IMR-90 (cell line): ENCODE data around the gene RHBDL1. TPM values are rescaled to one million over a fixed set of nuclear protein-coding genes. Genes with fewer than 3 reads are reported as not detected.

Source experiments
- ATAC-seq: fragments of 200-7000 bp; cut with Tn5 transposase; 2 replicates; pipeline ENCODE4 v1.9.1; 2020; ENCODE audit warnings: low read depth, mild to moderate bottlenecking, moderate library complexity
- BruUV-seq: library from RNA; stranded (reverse); fragments of 400-500 nt; replicated peaks from 2 replicates; lab custom pipeline; 2021; lab: Mats Ljungman, UMichigan
- CTCF ChIA-PET: fragments of 300-600 bp; formaldehyde crosslinking; extraction: SDS; loops from one replicate; lab custom pipeline; 2021; ENCODE audit warnings: antibody characterized with exemption; lab: Yijun Ruan, JAX
- POLR2A ChIA-PET: fragments of 300-600 bp; sonication (Branson Sonifier 250); formaldehyde crosslinking; loops from one replicate; lab custom pipeline; 2022; ENCODE audit warnings: antibody characterized with exemption; ENCODE audit not compliant: unreplicated experiment; lab: Charles Lee
- DNase-seq: peaks from one replicate; pipeline ENCODE4 v3.0.0; 2013
- H2AFZ ChIP-seq: replicated peaks from 2 replicates; pipeline ENCODE3; 2013; ENCODE audit warnings: low read length, mild to moderate bottlenecking; ENCODE audit not compliant: poor library complexity
- H2AK5ac ChIP-seq: 2 replicates; pipeline ENCODE4 v1.6.1; 2013; ENCODE audit warnings: low read depth, low read length, inconsistent platforms
- H2AK9ac ChIP-seq: replicated peaks from 2 replicates; pipeline ENCODE3; 2013; ENCODE audit warnings: mild to moderate bottlenecking, low read depth, low read length, moderate library complexity; ENCODE audit not compliant: poor library complexity
- H2BK120ac ChIP-seq: 2 replicates; pipeline ENCODE4 v1.6.1; 2013; ENCODE audit warnings: low read depth, low read length, inconsistent platforms
- H2BK15ac ChIP-seq: 3 replicates; pipeline ENCODE4 v1.6.1; 2013; ENCODE audit warnings: low read depth, low read length, inconsistent platforms
- H2BK20ac ChIP-seq: 2 replicates; pipeline ENCODE4 v1.6.1; 2013; ENCODE audit warnings: low read depth, mild to moderate bottlenecking, inconsistent platforms, low read length, moderate library complexity
- H2BK5ac ChIP-seq: 2 replicates; pipeline ENCODE4 v1.6.1; 2013; ENCODE audit warnings: mild to moderate bottlenecking, low read depth, low read length, inconsistent platforms; ENCODE audit not compliant: poor library complexity, severe bottlenecking
- H3K14ac ChIP-seq: replicated peaks from 2 replicates; pipeline ENCODE4 v1.6.1; 2013; ENCODE audit warnings: low read depth, low read length, inconsistent platforms
- H3K18ac ChIP-seq: 2 replicates; pipeline ENCODE4 v1.6.1; 2013; ENCODE audit warnings: low read depth, low read length, control low read depth
- H3K23ac ChIP-seq: 2 replicates; pipeline ENCODE4 v1.6.1; 2013; ENCODE audit warnings: low read depth, low read length, inconsistent platforms
- H3K27ac ChIP-seq: 2 replicates; pipeline ENCODE4 v1.5.1; 2013; ENCODE audit warnings: mild to moderate bottlenecking, control low read depth, low read length; ENCODE audit not compliant: insufficient read depth
- H3K27me3 ChIP-seq: 2 replicates; pipeline ENCODE4 v1.6.1; 2013; ENCODE audit warnings: low read length; ENCODE audit not compliant: control insufficient read depth, insufficient read depth
- H3K36me3 ChIP-seq: 2 replicates; pipeline ENCODE4 v1.6.1; 2013; ENCODE audit warnings: low read length, mixed read lengths; ENCODE audit not compliant: control insufficient read depth, insufficient read depth
- H3K4ac ChIP-seq: 2 replicates; pipeline ENCODE4 v1.6.1; 2013; ENCODE audit warnings: low read depth, low read length, inconsistent platforms
- H3K4me1 ChIP-seq: 2 replicates; pipeline ENCODE4 v1.6.1; 2013; ENCODE audit warnings: low read length, mixed read lengths; ENCODE audit not compliant: control insufficient read depth, insufficient read depth
- H3K4me2 ChIP-seq: 2 replicates; pipeline ENCODE4 v1.6.1; 2013; ENCODE audit warnings: low read depth, mild to moderate bottlenecking, control low read depth, low read length, moderate library complexity
- H3K4me3 ChIP-seq: 2 replicates; pipeline ENCODE4 v1.5.1; 2013; ENCODE audit warnings: low read depth, mild to moderate bottlenecking, control low read depth, low read length, moderate library complexity; ENCODE audit not compliant: insufficient read depth
- H3K56ac ChIP-seq: 2 replicates; pipeline ENCODE4 v1.6.1; 2013; ENCODE audit warnings: low read length, inconsistent platforms; ENCODE audit not compliant: insufficient read depth; ENCODE audit errors: extremely low read depth
- H3K79me1 ChIP-seq, 2 experiments: 2 replicates each; pipeline ENCODE4 v1.6.1; 2013; ENCODE audit warnings: low read length in 2 of 2, inconsistent platforms in 1 of 2, low read depth in 1 of 2
- H3K9ac ChIP-seq: 2 replicates; pipeline ENCODE4 v1.6.1; 2013; ENCODE audit warnings: low read depth, low read length, control low read depth
- H3K9me1 ChIP-seq: 2 replicates; pipeline ENCODE4 v1.6.1; 2013; ENCODE audit warnings: low read length, inconsistent platforms; ENCODE audit not compliant: insufficient read depth
- H3K9me3 ChIP-seq: 2 replicates; pipeline ENCODE4 v1.6.1; 2013; ENCODE audit warnings: low read length; ENCODE audit not compliant: control insufficient read depth, insufficient read depth
- H4K20me1 ChIP-seq: 2 replicates; pipeline ENCODE4 v1.6.1; 2013; ENCODE audit warnings: low read length, inconsistent platforms; ENCODE audit not compliant: insufficient read depth
- H4K5ac ChIP-seq: 2 replicates; pipeline ENCODE4 v1.6.1; 2013; ENCODE audit warnings: mild to moderate bottlenecking, low read depth, low read length, control low read depth
- H4K8ac ChIP-seq, 2 experiments: 2 replicates each; pipeline ENCODE4 v1.6.1; 2013; ENCODE audit warnings: low read depth in 2 of 2, low read length in 2 of 2, control low read depth in 1 of 2, inconsistent platforms in 1 of 2
- H4K91ac ChIP-seq: 2 replicates; pipeline ENCODE4 v1.6.1; 2013; ENCODE audit warnings: low read depth, low read length, inconsistent platforms; ENCODE audit not compliant: insufficient read depth
- BHLHE40 ChIP-seq: fragments of 150-350 bp; IDR thresholded peaks from 2 replicates; pipeline ENCODE4 v1.6.1; 2016; ENCODE audit warnings: mild to moderate bottlenecking, low read depth, low read length
- CHD1 ChIP-seq: IDR thresholded peaks from 2 replicates; pipeline ENCODE4 v1.6.1; 2012; ENCODE audit warnings: low read depth, low read length, improper control_type of control experiment
- FOS ChIP-seq: fragments of 150-350 bp; IDR thresholded peaks from 2 replicates; pipeline ENCODE4 v1.6.1; 2016; ENCODE audit warnings: low read depth, low read length
- MAFK ChIP-seq: IDR thresholded peaks from 2 replicates; pipeline ENCODE4 v1.6.1; 2012; ENCODE audit warnings: low read depth, low read length, improper control_type of control experiment
- MXI1 ChIP-seq: IDR thresholded peaks from 2 replicates; pipeline ENCODE4 v1.6.1; 2012; ENCODE audit warnings: low read depth, mild to moderate bottlenecking, low read length, moderate library complexity, borderline replicate concordance
- NFE2L2 ChIP-seq: fragments of 150-350 bp; IDR thresholded peaks from 2 replicates; pipeline ENCODE4 v1.6.1; 2016; ENCODE audit warnings: low read depth, mild to moderate bottlenecking, low read length
- RFX5 ChIP-seq: IDR thresholded peaks from 2 replicates; pipeline ENCODE4 v1.8.0; 2012; ENCODE audit warnings: low read depth, mild to moderate bottlenecking, low read length, moderate library complexity
- WGBS, 2 experiments: methylation state at CpG; one replicate each; pipeline versions ENCODE4 v1.1.5 to v1.1.7; 2013; ENCODE audit warnings: missing lambda C conversion rate in 2 of 2; ENCODE audit not compliant: insufficient read length in 1 of 2; ENCODE audit errors: extremely low coverage in 2 of 2; 5-methylcytosine and 5-hydroxymethylcytosine counted together
- dilution Hi-C: fragments of 300-500 bp; cut with HindIII; formaldehyde crosslinking; loops from one replicate; pipeline ENCODE4 v1.14.3; 2018; ENCODE audit warnings: low sequenced_read_pairs; ENCODE audit not compliant: unreplicated experiment
- in situ Hi-C: fragments of 300-500 bp; cut with MboI; formaldehyde crosslinking; loops from 3 replicates; pipeline ENCODE4 v1.14.3; 2019; ENCODE audit warnings: low sequenced_read_pairs, inconsistent platforms, mixed read lengths
- intact Hi-C: fragments of 100-400 bp; cut with micrococcal nuclease; formaldehyde crosslinking; loops from 2 replicates; pipeline ENCODE4 v1.10.0; 2022
- polyA plus RNA-seq, 3 experiments: library from polyadenylated mRNA; depleted of rRNA; stranded (reverse); fragments of >200 nt; gene quantifications; 2 replicates each; pipeline ENCODE4 v1.2.3, GENCODE V29; 2012; ENCODE audit warnings: low replicate concordance in 1 of 3
- total RNA-seq: library from RNA; depleted of rRNA; stranded (reverse); fragments of >200 nt; gene quantifications from 2 replicates; pipeline ENCODE4 v1.2.3, GENCODE V29; 2012

Gene RHBDL1
- total and polyA plus RNA-seq, 2 of the 4 experiments (the other 2 are of a cell fraction) = 0.72 to 4.1 TPM

DNA sequence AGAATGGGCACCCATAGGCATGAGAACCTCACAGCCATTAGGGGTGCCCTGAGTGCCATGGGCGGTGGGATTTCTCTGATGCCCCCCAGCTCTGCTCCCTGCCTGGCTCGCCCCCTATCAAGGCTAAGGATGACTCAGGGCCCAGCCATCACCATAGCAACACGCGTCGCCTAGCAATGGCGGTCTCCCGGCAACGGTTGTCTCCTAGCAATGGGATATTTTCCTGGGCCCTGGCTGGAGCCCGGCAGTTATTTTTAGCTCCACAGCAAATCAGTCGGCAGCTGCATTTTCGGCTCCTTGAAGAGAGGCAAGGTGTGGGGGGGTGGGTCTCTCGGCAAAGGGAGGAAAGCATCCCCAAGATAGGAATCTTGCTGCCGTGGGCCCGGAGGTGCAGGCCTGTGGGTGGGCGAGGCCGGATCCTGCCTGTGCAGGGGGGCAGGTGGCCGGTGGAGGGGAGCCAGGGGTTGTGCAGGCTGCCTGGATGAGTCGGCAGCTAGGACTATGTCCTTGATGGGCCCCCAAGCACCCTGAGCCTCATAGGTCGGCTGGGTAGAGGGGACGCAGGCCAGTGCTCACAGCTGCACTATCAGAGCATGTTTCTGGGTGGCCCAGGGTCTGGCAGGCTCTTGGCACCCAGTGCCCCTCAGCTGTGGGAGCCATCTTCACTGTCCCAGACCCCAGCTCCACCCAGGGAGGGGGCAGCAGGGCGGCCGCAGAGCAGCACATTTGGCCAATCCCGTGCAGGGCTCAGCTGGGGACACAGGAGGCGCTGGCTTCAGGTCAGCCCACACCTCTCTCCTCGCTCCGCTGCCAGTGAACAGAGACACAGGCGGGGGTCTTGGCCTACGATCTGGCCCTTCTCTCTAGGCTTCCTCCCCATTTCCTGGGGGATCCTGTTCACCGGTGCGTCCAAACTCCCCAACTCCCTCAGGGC is 34.4 kb downstream of the RHBDL1 start:
- Histone ChIP-seq H3K18ac (no peak overlapping the region), H3K4ac (no peak overlapping the region), H3K9me1 (no peaks in the 10 kb centered on the region), H3K56ac (no peak overlapping the region), H4K8ac (no peak overlapping the region), H3K9me3 (no peaks in the 10 kb centered on the region), H2BK120ac (no peak overlapping the region), H3K14ac (no peak overlapping the region), H3K36me3 (no peaks in the 10 kb centered on the region), H2AK5ac (no peak overlapping the region), H2BK20ac (no peak overlapping the region), H3K79me1 (no peaks in the 10 kb centered on the region), H3K4me2 (peak overlapping the region; percentile 11; the same call in 1 of the 2 replicates), H3K9ac (no peak overlapping the region), H2AK9ac (no peak overlapping the region), H3K23ac (no peak overlapping the region), H3K4me3 (no peak overlapping the region), H3K27me3 (peaks cover 26% of the 10 kb centered on the region), H4K5ac (no peak overlapping the region), H2BK5ac (no peak overlapping the region), H3K27ac (no peak overlapping the region), H4K20me1 (peaks cover 14% of the 10 kb centered on the region; the same call in 1 of the 2 replicates), H3K4me1 (peaks cover 8% of the 10 kb centered on the region; the same call in 1 of the 2 replicates), H2AFZ (peak overlapping the region; percentile 40), H4K91ac (no peak overlapping the region), H2BK15ac (no peak overlapping the region)
- TF ChIP-seq BHLHE40 (0 out of 2 replicates have a peak, but pooled peaks have one; percentile 28), CHD1 (no peak), MAFK (no peak), FOS (peak; percentile 69), MXI1 (peak; percentile 100), RFX5 (no peak), NFE2L2 (peak; percentile 57; the same call in 1 of the 2 replicates)
- 7% methylated on average over 6 of the region's 30 CpGs; no CpG with 5 or more reads in 1 of the 2 experiments for WGBS, 2 experiments
- no TSS peak for BruUV-seq
- dilution Hi-C loops = no loop called here
- peak; percentile 25 for ATAC-seq
- in situ Hi-C loops = loop anchor here (5.0 to 25.0 kb wide), 2 partner anchors 77 to 352 kb away; partner anchors contain the start of genes CHTF18, RPUSD1 and SSTR5
- peak; percentile 88 for DNase-seq
- ChIA-PET CTCF (no interaction called here), POLR2A (interaction anchor here (0.6 kb wide), 1 partner anchor 10 kb away, joined by 4 read pairs; no protein-coding TSS in a partner anchor)
- intact Hi-C loops = loop anchor here (5.0 kb wide), 1 partner anchor 272 kb away; the partner anchor contains the start of gene SOX8
